Activated naive CD8-positive, alpha-beta T cell treated with anti-CD3 and anti-CD28 coated beads, Interleukin-2, amount 50 U/mL, for 16 hours (primary cell): ENCODE measurements around the gene TIFAB.

ENCODE experiments used
- DNase-seq: peaks from one replicate; pipeline ENCODE4 v3.0.0-alpha.2; 2020; ENCODE audit warnings: low read depth, low spot score

The TIFAB gene

DNA sequence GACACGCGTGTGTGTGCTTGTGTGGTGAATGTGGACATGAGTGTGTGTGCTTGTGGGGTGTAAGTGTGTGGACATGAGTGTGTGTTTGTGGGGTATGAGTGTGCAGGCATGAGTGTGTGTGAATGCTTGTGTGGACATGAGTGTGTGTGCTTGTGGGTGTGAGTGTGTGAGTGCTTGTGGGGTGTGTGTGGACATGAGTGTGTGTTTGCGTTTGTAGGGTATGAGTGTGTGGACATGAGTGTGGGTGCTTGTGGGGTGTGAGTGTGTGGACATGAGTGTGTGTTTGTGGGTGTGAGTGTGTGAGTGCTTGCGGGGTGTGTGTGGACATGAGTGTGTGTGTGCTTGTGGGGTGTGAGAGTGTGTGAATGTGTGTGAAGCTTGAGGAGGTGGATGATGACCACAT is 29.8 kb upstream of the TIFAB start:
- DNase-seq: no peak

DNA sequence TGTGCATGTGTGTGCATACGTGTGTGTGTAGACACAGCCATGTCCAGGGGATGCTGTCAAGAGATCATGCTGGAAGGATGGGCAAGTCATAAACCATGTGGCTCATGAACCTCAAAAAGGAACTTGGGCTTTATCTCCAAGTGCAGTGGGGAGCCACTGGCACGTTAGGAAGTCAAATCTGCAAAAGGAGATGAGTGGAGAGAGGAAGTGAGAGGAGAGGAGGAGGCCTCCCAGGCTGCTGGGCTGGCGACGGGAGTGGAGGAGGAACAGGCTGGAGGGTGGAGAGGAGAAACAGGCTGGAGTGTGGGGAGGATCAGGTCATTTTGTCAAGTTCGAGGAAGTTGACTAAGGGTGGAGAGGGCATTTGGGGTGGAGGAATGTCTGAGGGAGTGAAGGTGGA is 29.2 kb upstream of the TIFAB start:
- DNase-seq: no peak

DNA sequence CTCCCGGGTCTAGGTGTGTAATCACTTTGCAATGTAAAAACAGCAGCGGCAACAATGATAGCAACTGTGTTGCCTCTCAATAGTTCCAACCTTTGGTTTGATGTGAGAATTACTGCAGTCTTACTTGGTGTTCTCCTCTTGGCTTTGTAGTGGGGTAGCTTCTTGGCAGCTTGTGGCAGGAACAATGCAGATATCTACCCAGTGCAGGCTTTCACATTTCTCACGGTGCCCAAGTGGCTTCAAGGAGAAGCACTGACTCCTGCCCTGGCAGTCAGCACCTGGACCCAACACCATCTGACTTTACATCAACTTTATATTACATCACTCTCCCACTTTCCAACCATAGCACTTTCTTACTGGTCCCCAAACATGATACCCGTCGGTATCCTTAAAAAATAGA is 28.4 kb upstream of the TIFAB start:
- no peak for DNase-seq

DNA sequence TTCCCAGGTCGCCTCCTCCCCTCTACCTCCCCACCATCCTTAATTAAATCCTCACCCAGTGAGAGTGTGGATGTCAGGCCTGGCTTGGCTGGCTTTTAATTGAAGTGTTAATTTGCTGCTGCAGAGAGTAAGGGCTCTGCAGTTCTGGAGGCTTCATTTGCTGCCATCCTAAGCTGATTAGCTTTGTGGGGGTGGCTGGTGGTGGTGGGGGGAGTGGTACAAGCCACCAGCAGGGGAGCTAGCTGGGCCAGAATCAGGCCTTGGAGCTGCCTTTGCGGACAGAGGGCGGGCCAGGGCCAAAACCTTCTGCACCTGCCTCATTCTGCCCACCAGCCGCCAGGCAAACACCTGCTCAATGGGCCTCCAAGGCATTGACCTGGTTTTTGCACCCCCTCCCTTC is 26.8 kb upstream of the TIFAB start:
- DNase-seq: no peak

DNA sequence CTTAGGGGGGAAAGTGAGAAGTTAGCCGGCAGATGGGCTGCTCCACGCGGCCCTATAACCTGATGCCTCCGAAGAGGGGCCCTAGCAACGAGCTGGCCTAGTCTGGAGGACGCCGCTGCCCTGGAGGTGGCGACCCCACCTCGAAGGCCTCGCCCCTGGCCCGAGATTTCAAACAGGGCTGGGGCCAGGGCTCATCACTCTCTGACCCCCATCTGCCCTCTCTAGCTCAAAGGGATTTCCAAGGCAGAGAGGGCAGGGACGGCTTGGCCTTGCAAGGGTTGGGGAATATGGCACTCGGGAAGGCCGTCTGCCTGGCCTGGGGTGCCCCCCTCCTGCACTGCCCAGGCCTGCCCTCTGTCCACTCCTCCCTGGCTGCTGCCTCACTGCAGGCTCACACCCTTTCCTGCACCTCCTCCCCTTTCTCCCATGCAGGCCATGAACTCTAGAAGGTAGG is 25.5 kb upstream of the TIFAB start:
- DNase-seq: no peak

DNA sequence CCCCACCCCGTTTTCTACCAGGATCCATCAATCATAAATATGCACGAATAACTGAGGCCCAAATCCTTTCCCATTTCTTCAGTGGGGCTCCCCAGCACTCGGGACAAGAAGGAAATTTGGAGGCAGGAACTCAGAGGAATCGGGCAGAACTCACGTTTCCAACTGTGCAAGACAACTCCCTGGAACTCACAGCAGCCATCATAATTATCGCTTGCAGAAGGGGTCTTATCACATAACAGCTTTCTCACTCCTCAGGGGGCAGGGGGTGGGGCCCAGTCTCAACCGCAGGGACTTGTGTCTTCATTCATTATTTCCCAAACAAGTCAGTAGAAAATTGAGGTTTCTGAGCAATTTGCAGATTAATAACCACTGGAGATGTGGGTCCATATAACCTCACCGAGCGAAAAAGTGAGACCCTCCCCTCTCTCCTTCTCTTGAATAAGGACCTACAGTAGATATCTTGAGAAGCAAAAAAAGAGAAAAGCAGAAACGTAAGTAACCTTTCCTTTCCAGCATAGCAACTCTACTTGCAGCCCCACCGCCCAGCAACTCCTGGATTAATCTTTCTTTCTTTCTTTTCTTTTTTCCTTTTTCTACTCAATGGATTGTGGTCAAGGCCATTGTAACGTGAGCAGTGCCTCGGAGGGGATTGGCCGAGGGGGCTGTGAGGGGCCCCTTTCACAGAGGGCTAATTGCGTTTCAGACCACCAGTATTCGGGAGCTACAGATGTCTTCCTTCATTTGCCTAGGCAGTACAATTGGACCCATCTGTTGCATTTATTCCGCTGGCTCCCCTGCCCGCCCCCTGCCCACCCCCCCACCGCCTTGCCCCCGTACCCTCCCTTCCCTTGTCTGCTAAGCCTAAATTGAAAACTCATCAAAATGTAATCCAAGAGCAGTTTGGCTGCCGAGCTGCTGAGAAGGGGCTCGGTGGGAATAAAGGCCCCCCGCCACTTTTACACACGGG is 24.7 kb upstream of the TIFAB start:
- no peak for DNase-seq

DNA sequence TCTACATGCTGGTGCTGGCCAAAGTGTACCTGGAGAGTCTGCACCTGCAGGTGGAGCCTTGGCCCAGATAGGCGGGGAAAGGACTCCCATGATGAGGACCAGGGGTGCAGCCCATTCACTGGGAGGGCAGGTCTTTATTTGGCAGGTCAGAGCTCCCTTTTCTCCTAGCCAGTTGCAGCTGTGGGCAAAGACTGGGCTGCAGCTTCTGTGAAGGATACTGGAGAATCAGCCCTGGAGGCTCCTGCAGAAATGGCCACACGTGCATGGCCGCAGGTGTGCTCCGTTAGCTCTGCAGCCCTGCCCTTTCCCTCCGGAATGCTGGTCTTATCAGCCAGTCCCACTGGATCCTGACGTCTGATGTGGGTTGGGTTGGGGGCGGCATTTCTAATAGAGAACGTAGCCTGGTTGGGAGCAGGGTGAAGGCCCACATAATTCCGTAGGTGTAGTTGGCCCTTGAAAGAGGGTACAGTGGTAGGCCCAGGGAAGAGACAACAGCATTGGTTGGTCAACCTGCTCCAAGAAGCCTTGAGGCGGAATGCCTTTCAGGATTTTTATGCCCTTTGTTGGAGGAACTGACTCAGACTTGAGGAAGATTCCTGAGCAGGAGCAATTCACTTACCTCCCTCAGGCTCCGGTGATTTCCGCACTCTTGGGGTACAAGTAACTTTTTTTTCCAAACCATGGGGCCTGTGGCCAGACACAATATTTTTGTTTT is 22.0 kb upstream of the TIFAB start:
- no peak for DNase-seq

DNA sequence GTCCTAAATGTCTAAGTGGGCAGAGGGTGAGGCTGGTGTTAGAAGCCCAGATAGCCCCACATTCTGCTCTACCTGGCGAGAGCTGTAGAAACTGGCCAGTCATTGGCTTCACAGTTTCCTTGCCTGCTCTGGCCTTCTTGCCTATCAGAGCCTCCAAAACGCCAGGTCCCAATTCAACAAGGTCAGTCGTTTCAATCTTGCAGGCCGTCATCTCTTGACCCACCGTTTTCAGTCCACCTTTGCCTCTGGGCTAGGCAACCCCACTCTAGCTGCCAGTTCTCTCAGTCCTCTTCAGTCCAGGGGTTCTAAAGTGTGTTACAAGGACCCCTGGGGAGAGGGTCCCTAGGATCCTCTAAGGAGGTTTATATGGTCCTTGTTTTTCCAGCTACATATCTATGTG is 20.0 kb upstream of the TIFAB start:
- no peak for DNase-seq

DNA sequence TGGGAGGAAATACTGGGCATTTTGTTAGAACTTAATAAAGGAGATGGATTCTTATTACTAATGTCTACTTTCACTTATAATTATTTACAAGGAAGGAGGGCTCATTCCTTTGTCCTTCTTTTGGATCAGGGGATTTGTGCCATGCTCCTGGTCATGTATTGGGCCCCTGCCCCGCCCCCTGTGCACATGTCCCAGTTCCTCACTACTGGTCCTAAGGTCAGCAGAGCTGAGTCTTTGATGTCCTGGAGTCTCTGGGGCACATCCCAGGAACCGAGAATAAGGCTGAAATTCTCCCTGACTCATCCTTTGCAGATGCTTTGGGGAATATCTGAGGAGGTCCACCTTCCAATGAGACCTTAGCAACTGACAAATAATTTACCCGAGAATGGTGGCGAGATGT is 19.6 kb upstream of the TIFAB start:
- no peak for DNase-seq

DNA sequence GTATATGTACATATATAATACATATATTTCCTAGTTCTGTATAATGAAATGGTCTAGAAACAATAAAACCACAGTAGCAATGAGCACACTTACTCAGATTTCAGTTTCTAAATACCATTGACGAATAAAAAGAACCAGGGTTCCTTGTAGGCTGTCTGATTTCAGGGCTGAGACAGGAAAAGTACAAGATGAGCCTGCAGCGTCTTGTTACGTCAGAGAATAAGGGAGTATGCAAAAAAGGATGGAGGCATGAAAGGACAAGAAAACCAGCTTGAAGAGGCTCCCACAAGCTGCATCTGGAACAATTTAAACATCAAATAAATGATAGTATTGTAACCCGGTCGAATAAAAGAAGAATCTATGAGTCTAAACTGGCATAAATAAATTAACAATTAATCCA is 17.8 kb upstream of the TIFAB start:
- DNase-seq: no peak

DNA sequence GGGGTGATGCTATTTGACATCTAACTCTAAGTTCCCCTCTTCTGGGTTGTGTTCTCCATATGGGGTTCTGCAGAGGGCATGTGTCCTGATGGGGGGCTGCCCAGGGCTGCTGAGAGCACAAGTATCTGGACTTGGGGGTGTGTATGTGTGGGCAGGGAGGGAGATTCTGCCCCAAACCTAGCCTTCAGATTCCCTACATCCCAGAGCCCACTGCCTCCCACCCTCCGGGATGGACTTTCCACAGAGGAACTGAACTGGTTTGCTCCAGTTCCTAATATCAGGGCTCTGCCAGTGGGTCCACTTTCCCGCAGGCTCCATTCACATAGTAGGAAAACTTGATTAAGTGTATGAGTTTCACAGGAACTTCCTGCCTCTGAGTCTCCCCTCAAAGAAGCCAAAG is 16.4 kb upstream of the TIFAB start:
- DNase-seq: no peak

DNA sequence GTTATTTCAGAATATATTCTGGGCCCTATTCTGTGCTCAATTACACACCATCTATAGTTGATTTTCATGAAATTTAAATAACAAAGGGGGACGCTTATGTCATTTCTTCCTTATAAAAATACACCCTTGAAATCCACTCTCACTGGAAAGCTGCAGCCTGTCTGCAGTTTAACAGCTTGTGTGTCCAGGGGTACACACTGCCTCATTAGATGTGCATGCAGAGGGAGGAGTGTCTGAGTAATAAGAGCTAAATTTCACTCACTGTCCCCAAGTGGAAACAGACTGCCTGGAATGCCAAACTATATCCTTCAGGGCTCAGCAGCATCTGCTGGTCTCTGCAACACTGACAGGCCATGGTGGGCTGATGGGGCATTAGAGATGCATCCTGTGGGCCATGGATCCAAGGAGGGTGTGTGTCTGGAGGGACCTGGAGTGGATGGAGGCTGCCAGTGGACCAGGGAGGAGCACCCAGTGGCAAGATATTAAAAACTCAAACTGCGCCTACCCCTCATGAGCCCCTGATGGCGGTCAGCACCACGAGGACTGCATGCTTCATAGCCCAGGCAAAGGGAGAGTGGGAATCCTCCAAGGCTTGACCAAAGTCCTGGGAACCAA is 15.8 kb upstream of the TIFAB start:
- no peak for DNase-seq

DNA sequence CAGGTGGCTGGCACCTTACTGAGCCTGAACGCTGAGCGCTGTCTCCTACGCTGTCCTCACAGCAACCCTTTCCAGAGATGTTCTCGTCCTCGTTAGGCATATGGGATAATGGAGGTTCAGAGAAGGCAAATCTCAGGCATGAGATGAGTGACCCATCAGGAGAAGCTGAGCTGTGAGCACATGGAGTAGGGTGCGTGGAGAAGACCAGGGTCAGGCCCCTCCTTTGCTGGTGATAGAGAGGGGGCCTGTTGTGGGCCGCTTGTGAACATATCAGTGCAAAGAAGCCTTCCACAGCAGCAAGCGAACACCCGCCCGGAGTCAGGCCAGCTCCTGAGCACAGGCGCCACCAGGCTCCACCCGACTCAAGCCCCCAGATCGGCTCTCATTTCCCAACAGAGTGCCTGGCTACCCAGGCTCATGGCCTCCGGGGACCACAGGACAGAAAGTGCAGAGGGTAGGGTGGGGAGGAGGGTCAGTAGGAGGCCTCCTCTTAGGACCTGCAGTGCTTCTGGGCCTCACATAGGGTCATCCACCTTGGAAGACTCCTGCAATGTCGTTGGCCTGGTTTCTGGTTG is 15.0 kb upstream of the TIFAB start:
- no peak for DNase-seq

DNA sequence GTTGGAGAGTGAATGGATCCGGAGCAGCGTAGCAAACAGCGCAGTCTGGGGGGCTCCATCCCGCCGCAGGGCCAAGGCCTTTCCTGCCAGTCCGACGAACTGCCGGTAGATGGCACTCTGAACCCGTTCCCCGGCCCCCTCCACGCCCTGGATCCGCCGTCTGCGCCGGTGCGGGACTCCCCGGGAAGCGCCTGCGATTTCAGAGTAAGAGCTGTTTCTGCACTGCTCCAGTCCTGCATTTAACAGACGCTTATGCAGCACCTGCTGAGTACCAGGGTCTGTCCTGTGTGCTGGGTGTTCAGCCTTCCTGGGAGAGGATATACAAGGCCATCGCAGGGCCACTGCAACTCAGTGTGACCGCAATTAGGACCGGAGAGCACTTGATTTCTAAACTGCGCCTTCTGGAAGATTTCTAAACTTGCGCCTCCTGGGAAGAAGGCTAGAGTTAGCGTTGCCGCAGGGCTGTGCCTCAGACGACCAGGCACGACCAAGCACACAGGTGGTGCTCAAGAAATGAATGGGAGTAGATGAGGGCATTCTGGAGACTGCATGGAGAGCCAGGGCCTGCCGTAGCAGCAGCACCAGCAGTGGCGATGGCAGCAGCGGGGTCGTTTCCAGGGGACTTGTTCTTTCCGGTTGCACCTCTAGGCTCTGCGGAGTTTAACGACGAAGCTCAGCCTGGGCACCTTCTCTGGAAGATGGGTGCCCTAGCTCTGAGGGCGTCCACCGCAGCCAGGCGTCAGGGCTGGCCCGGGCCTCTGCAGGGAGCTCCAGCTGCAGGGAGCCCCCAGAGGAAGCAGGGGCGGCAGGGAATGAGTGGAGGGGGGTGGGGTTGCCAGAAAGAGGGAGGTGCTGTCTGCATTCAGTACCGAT is 14.3 kb upstream of the TIFAB start:
- peak; percentile 39 for DNase-seq

DNA sequence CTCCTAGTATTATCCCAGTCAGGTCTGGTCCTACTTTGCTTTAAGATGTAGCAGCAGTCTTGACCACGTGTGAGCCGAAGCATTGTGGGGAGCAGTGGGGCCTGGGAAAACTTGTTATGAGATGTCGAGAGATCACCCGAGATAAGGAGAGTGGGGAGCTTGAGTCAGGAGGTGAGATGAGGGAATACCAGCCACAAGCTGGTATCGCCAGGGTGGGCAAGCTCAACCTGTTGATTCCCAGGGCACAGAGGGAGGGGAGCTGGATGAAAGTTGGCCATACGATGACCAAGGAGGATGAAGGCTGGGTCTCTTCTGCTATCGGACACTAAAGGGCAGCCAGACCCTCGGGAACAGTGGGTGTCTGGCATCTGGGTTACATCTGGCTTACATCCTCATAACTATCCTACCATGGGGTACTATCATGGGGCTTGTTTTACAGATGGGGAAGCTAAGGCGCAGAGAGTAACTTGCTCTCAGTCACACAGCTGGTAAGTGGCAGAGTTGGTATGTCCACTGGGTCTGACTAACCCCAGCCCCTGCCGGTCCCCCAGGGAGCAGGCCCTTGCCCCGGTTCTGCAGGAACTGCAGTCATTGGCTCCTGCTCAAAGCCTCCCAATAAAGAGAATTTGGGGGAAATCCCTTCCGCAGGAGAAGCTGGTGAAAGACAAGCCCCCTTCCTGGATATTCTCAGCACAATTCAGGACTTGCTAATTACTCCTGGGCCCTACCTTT is 13.4 kb upstream of the TIFAB start:
- no peak for DNase-seq

DNA sequence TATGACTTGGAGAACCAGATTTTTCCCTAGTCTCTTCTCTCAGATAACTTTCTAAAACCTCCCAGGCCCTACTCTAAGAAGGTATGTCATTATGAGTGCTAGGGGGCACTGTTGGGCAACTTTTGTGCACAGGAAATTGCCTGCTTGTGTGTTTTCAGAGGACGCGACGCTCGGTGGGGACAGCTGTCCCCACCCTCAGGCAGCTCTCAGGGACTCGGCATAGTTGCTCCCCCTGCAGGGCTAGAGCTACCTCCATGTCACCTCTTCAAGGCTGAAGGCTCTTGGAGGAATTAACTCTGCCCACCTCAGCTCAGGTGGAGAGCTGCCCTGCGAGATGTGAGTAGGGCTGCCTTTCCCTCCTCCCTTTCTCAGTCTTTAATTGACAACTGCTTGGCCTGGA is 10.2 kb upstream of the TIFAB start:
- DNase-seq: no peak

DNA sequence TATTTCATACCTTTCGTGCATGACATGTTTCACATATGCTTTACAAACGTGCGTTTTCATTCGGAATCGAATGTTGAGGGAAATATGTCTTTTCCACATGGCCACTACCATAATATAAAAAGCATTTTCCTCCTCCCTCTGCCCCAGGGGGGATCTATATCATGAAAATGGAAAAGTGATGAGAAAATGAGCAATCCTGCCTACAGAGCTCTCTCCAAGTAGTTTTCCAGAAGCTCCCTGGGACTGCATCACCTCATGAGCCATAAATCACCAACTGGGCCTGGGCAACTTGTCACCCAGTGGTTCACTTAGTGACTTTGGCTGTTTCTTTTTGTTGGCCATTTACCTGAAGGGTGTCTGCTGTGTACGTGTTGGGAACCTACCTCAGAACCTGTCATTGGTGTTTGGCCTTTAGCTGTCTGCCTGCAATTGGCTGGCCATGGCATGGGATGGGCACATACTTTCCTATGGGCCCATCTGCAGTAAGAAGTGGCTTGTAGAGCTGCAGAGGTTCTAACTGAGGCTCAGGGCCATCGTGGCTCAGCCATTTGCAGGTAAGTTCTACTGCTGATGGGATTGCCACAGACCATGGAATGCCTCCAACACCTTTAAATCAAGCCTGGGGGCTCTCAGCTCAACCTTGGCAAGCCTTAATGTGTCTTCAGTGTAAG is 9.5 kb upstream of the TIFAB start:
- DNase-seq: no peak

DNA sequence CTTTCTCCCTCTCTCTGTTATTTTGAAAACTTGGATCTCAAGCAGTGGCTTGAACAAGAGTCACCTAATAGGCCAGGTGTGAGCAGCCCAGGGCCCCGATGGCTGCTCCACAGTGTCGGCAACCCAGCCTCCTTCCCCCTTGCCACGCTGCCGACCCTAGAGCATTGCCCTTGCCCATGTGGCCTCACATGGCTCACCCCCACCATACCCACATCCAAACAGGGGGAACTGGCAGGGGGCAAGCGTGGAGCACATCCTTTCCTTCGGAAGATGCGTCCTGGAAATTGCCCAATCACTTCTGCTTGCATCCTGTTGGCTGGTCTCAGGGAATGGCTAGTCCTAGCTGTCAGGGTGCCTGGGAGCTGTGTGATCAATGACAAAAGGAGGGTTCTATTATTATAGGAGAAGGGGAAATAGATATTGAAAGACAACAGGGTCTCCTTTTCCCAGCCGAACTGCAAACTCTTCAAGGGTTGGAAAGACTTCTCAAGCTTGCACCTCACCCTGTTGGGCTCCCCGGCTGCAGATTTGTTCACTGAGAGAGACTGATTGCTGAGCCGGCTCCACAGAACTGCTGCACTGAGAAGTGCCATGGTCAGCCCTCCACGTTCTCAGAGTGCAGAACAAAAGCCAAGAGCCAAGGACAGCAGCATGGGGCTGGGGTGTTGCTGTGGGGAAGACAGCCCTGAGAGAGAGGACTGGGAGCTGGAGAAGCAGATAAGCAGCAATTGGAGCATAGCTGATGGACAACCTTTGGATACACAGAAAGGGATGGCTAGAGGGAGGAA is 8.3 kb upstream of the TIFAB start:
- DNase-seq: no peak

DNA sequence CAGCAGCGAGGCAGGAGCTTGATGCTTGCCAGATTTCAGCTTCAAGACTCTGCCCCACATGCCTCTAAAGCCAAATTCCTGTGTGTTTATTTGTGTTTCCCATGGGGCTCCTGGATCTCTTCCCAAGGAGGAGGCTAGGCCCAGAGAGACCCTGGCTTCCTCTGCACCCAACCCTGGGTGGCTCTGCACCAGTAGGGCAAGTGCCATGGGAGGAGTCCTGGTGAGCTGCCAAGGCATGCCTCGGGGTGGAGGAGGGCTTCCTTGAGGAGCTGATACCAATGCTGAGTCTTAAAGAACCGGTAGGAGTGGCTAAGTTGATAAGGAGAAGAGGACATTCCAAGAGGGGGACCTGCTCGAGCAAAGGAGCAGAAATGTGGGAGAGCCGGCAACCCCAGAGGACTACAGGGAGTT is 6.8 kb upstream of the TIFAB start:
- no peak for DNase-seq
